Effector memory CD4-positive, alpha-beta T cell (primary cell): Measurements from ENCODE around the gene PIWIL4.

Experiments
- DNase-seq, 3 donors: peaks; one replicate each; pipeline ENCODE4 v3.0.0-alpha.2; 2020
- H3K27ac ChIP-seq: 2 replicates; pipeline ENCODE4 v1.7.0; 2013; ENCODE audit warnings: mild to moderate bottlenecking, low read length, moderate library complexity; ENCODE audit not compliant: insufficient read depth, poor library complexity, severe bottlenecking
- H3K27me3 ChIP-seq: replicated peaks from 2 replicates; pipeline ENCODE4 v1.7.0; 2013; ENCODE audit warnings: mild to moderate bottlenecking, low read length; ENCODE audit not compliant: insufficient read depth, control insufficient read depth, poor library complexity, severe bottlenecking
- H3K36me3 ChIP-seq: 2 replicates; pipeline ENCODE4 v1.7.0; 2013; ENCODE audit warnings: mild to moderate bottlenecking, low read length, moderate library complexity; ENCODE audit not compliant: control insufficient read depth, insufficient read depth
- H3K4me1 ChIP-seq: 2 replicates; pipeline ENCODE4 v1.7.0; 2013; ENCODE audit warnings: low read length, mild to moderate bottlenecking; ENCODE audit not compliant: control insufficient read depth, insufficient read depth, poor library complexity, severe bottlenecking
- H3K4me3 ChIP-seq: 2 replicates; pipeline ENCODE4 v1.7.0; 2013; ENCODE audit warnings: low read length, low read depth, mild to moderate bottlenecking; ENCODE audit not compliant: insufficient read depth, poor library complexity, severe bottlenecking
- H3K9me3 ChIP-seq: 2 replicates; pipeline ENCODE4 v1.7.0; 2013; ENCODE audit warnings: mild to moderate bottlenecking, low read length, moderate library complexity; ENCODE audit not compliant: control insufficient read depth
- total RNA-seq, 3 donors: gene quantifications; one replicate each; lab custom pipeline; 2026; lab: John Stamatoyannopoulos, UW

PIWIL4 gene
- total RNA-seq, result 2.9 to 3.9 (median 3.5) reads per million in 3 donors

DNA sequence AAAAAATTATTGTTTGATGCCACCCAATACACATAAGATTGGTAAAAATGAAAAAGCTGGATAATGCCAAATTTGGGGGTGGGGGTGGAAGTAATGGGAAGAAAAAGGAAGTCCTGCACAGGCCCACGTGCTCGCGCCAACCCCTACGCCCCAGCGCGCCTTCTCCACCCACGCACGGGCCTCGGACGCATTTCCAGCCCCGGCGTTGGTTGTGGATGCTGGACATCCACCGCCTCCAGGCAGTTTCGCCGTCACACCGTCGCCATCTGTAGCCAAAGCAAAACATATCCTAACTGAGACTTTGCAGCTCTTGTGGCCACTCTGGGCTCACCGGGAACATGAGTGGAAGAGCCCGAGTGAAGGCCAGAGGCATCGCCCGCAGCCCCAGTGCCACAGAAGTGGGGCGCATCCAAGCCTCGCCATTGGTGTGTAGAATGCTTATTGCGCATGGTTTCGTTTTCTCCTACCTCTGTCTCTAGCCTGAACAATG, at the start of gene PIWIL4:
Gene PIWIL4, plus strand, starts transcription at position 188 of the 490 bp plus-strand sequence. Its CDS starts 151 bp downstream, at position 339.
- H3K36me3 ChIP-seq, result no peaks in the 10 kb centered on the region
- no peak within 1 kb of the TSS for H3K4me3 ChIP-seq
- H3K4me1 ChIP-seq, result no peaks in the 10 kb centered on the region
- H3K27me3 ChIP-seq, result no peaks in the 10 kb centered on the region
- no peak within 1 kb of the TSS for H3K27ac ChIP-seq
- no peaks in the 10 kb centered on the region for H3K9me3 ChIP-seq
- DNase-seq, result no peak

- no peaks in the 10 kb centered on the region for H3K36me3 ChIP-seq
- H3K9me3 ChIP-seq, result no peaks in the 10 kb centered on the region
- DNase-seq, result no peak
- no peaks in the 10 kb centered on the region for H3K4me1 ChIP-seq
- no peak overlapping the region for H3K27ac ChIP-seq
- no peaks in the 10 kb centered on the region for H3K27me3 ChIP-seq
- H3K4me3 ChIP-seq, result no peak overlapping the region
These were observed 48.9 kb upstream of the PIWIL4 start for GRCh38 chr11:94518300-94518699.

GRCh38 chr11:94519478-94520084, 47.6 kb upstream of the PIWIL4 start:
- no peak overlapping the region for H3K27ac ChIP-seq
- H3K4me3 ChIP-seq, result no peak overlapping the region
- DNase-seq, result no peak
- no peaks in the 10 kb centered on the region for H3K36me3 ChIP-seq
- H3K27me3 ChIP-seq, result no peaks in the 10 kb centered on the region
- H3K9me3 ChIP-seq, result no peaks in the 10 kb centered on the region
- no peaks in the 10 kb centered on the region for H3K4me1 ChIP-seq

DNA sequence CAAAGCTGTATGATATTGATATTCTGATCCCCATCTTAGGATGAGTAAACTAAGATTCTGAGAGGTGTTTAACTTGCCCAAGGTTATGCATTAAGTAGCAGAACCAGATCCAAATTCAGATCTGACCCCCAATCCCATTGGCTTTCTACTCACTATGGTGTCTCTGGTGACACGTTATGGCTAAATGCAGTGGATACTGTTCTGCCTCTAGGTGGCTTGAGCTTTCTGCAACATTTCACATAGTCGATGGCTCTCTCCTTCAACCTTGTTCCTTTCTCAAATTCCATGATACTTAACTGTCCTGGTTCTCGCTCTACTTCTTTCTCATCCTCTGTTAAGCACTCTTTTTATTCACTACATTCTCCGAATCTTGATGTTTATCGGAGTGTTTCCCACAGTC, 45.5 kb upstream of the PIWIL4 start:
- Histone ChIP-seq H3K36me3 (no peaks in the 10 kb centered on the region), H3K27me3 (no peaks in the 10 kb centered on the region), H3K27ac (no peak overlapping the region), H3K4me1 (no peaks in the 10 kb centered on the region), H3K9me3 (no peaks in the 10 kb centered on the region), H3K4me3 (no peak overlapping the region)
- DNase-seq, result no peak

- Histone ChIP-seq H3K9me3 (no peaks in the 10 kb centered on the region), H3K4me3 (no peak overlapping the region), H3K27me3 (no peaks in the 10 kb centered on the region), H3K27ac (no peak overlapping the region), H3K4me1 (no peaks in the 10 kb centered on the region), H3K36me3 (no peaks in the 10 kb centered on the region)
- DNase-seq, result no peak
These were observed 42.8 kb upstream of the PIWIL4 start for GRCh38 chr11:94524341-94524740.

DNA sequence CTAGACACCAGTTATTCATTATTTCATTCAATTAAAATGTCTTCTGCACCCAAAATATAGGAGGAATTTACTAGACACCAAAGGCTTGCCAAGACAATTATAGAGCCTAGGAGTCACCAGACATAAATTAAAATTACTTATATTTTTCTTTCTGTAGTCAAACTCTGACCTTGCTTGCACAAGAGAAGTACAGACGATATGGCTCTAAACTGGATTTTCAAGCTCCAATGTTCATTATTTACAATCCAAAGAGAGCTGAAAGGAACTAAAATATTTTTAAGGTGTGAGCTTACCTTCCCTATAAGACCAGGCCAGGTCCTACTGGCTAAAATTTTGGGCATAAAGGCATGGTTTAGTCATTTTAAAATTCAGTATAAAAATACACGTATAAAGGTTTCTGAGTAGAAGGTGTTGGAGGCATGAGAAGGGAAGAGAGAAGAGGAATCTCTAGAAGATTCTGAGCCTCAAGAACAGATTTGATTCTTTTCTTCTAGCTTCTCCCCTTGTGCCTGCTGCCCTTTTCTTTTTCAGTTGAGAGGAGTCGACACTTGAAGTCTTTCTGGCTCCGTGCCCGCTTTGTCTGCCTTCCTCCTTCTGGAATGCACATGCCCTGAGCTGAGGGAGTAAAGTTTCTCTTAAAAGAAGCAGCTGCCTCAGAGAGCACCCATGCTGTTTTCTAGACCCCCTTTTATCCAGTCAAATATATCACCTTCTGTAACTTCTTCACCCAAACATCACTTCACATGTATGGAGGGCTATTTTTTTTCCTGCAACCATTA, 41.4 kb upstream of the PIWIL4 start:
- no peaks in the 10 kb centered on the region for H3K4me1 ChIP-seq
- no peak for DNase-seq
- H3K9me3 ChIP-seq, result no peaks in the 10 kb centered on the region
- no peaks in the 10 kb centered on the region for H3K36me3 ChIP-seq
- no peak overlapping the region for H3K4me3 ChIP-seq
- H3K27me3 ChIP-seq, result no peaks in the 10 kb centered on the region
- no peak overlapping the region for H3K27ac ChIP-seq

GRCh38 chr11:94526645-94527438, 40.3 kb upstream of the PIWIL4 start:
- Histone ChIP-seq H3K4me1 (no peaks in the 10 kb centered on the region), H3K9me3 (no peaks in the 10 kb centered on the region), H3K27ac (no peak overlapping the region), H3K27me3 (no peaks in the 10 kb centered on the region), H3K36me3 (no peaks in the 10 kb centered on the region), H3K4me3 (no peak overlapping the region)
- DNase-seq, result no peak

DNA sequence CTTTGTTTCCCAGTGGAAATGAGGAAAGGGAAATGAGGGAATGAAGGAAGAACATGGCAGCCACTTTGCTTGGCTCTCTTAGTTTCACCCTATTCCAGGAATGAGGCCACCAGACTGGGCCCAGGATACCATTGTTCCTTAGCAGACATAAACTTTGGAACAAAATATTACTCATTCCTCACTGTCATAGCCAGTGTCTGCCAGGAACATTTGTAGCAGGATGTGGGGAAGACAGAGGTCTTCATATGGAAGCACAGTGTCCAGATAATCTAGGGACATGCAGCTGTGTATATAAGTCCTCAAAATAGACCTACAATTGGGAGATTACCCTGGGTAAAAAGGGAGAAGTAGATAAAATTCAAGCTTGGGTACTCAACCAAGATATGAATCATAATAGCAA, 38.6 kb upstream of the PIWIL4 start:
- Histone ChIP-seq H3K4me3 (no peak overlapping the region), H3K27me3 (no peaks in the 10 kb centered on the region), H3K4me1 (no peaks in the 10 kb centered on the region), H3K36me3 (no peaks in the 10 kb centered on the region), H3K9me3 (no peaks in the 10 kb centered on the region), H3K27ac (no peak overlapping the region)
- DNase-seq, result no peak

DNA sequence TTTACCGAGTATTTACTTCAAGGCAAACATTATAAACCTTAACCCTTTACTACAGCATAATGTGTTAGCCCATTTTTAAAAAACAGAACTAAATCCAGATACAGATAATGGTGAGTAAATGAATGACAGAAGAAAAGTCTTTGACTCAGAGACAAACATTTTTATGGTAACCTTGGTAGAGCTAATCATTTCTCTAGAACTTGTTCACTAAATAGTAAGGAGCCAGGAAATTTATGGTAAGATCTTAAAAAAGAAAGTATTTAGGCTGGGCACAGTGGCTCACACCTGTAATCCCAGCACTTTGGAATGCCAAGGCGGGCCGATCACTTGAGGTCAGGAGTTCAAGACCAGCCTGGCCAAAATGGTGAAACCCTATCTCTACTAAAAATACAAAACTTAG, 35.0 kb upstream of the PIWIL4 start:
- H3K4me3 ChIP-seq, result no peak overlapping the region
- H3K9me3 ChIP-seq, result no peaks in the 10 kb centered on the region
- no peaks in the 10 kb centered on the region for H3K4me1 ChIP-seq
- H3K27me3 ChIP-seq, result no peaks in the 10 kb centered on the region
- no peaks in the 10 kb centered on the region for H3K36me3 ChIP-seq
- H3K27ac ChIP-seq, result no peak overlapping the region
- no peak for DNase-seq

- Histone ChIP-seq H3K4me1 (no peaks in the 10 kb centered on the region), H3K36me3 (no peaks in the 10 kb centered on the region), H3K27ac (no peak overlapping the region), H3K4me3 (no peak overlapping the region), H3K27me3 (no peaks in the 10 kb centered on the region), H3K9me3 (no peaks in the 10 kb centered on the region)
- no peak for DNase-seq
These were observed 34.0 kb upstream of the PIWIL4 start for GRCh38 chr11:94533206-94533605.
